Chondrocyte (in vitro differentiated cells): Measurements from ENCODE around the gene MESP1. TPM values are rescaled to one million over a fixed set of nuclear protein-coding genes. Genes with fewer than 3 reads are reported as not detected.

Source experiments
- DNase-seq: peaks from one replicate; pipeline ENCODE4 v3.0.0; 2021; ENCODE audit warnings: mixed read lengths, low spot score
- H3K27ac Mint-ChIP-seq: one replicate; pipeline ENCODE4 v1.8.0; 2021; ENCODE audit warnings: mild to moderate bottlenecking, moderate library complexity, mixed read lengths; ENCODE audit not compliant: unreplicated experiment
- H3K27me3 Mint-ChIP-seq: 2 replicates; pipeline ENCODE4 v1.8.0; 2021; ENCODE audit warnings: low read depth, mixed read lengths
- H3K36me3 Mint-ChIP-seq: 2 replicates; pipeline ENCODE4 v1.8.0; 2021; ENCODE audit warnings: low read depth, mixed read lengths
- H3K4me1 Mint-ChIP-seq: 2 replicates; pipeline ENCODE4 v1.8.0; 2021; ENCODE audit warnings: low read depth, mild to moderate bottlenecking, mixed read lengths
- H3K4me3 Mint-ChIP-seq: one replicate; pipeline ENCODE4 v1.8.0; 2021; ENCODE audit warnings: mild to moderate bottlenecking, moderate library complexity, mixed read lengths; ENCODE audit not compliant: unreplicated experiment
- H3K9me3 Mint-ChIP-seq: 2 replicates; pipeline ENCODE4 v1.8.0; 2021; ENCODE audit warnings: low read depth, mixed read lengths
- CTCF ChIP-seq: fragments of 200-600 bp; sonication (generic); IDR thresholded peaks from 2 replicates; pipeline ENCODE4 v1.5.0; 2021; ENCODE audit warnings: antibody characterized with exemption, mild to moderate bottlenecking, moderate library complexity
- total RNA-seq: library from RNA; stranded (reverse); gene quantifications from 3 replicates; pipeline ENCODE4 v1.2.1, GENCODE V29; 2021

Gene MESP1
- total RNA-seq, 1 donor from 2014 or later = 0.97 TPM

DNA sequence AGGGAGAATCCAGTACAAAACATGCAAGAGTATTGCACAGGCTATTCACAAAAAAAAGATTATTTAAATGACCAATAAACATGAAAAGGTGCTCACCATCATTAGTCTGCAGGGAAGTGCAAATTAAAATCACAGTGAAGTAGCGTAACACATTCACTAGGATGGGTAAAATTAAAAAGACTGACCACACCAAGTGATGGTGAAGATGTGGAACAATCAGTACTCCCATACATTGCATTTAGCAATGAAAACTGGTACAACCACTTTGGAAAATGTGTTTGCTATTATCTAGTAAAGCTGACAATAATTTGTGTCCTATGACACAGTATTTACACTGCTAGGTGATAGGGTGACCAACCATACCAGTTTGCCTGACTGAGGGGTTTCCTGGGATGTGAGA is 26.4 kb downstream of the MESP1 start:
- H3K4me3 Mint-ChIP-seq = no peak overlapping the region
- peaks cover 20% of the 10 kb centered on the region for H3K27me3 Mint-ChIP-seq

DNA sequence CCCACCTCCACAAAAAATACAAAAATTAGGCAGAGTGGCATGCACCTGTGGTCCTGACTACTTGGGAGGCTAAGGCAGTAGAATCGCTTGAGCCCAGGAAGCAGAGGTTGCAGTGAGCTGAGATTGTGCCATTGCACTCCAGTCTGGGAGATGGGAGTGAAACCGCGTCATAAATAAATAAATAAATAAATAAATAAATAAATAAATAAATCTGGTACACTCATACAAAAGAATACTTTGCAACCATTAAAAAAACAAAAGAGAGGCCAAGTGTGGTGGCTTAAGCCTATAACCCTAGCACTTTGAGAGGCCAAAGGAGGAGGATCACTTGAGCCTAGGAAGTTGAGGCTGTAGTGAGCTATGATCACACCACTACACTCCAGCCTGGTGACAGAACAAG is 28.0 kb downstream of the MESP1 start:
- no peaks in the 10 kb centered on the region for H3K36me3 Mint-ChIP-seq
- H3K27me3 Mint-ChIP-seq = peaks cover 20% of the 10 kb centered on the region
- TF ChIP-seq CTCF = no peak
- no peak overlapping the region for H3K27ac Mint-ChIP-seq
- H3K9me3 Mint-ChIP-seq = peaks cover 7% of the 10 kb centered on the region
- no peak for DNase-seq
- H3K4me1 Mint-ChIP-seq = no peaks in the 10 kb centered on the region
- no peak overlapping the region for H3K4me3 Mint-ChIP-seq

More for the DNA sequence above, 26.4 kb downstream of the MESP1 start:
- H3K4me1 Mint-ChIP-seq = no peaks in the 10 kb centered on the region
- TF ChIP-seq CTCF = no peak
- H3K36me3 Mint-ChIP-seq = no peaks in the 10 kb centered on the region
- H3K27ac Mint-ChIP-seq = no peak overlapping the region
- H3K9me3 Mint-ChIP-seq = peaks cover 7% of the 10 kb centered on the region
- DNase-seq = no peak

DNA sequence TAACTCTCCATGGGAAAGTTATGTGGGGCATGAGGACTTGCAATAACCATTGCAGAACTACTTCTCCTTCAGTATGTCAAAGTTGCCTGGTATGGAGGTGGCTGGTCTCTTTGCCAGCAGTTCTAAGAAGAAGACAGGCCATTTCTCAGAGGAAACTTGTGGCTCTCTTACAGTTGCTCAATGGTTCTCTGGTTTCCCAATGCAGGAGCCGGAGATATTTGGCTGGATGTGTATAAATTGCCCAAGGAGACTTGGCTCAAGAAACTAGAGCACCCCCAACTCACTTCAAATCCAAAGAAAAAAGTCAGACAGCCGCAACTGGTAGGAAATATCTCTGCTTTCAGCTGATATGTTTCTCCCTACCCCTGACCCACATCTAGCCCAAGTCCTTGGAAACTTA is 36.3 kb downstream of the MESP1 start:
- TF ChIP-seq CTCF = no peak
- peaks cover 2% of the 10 kb centered on the region for H3K36me3 Mint-ChIP-seq
- H3K4me3 Mint-ChIP-seq = no peak overlapping the region
- H3K27ac Mint-ChIP-seq = no peak overlapping the region
- H3K9me3 Mint-ChIP-seq = peaks cover 7% of the 10 kb centered on the region
- H3K27me3 Mint-ChIP-seq = peaks cover 5% of the 10 kb centered on the region
- no peaks in the 10 kb centered on the region for H3K4me1 Mint-ChIP-seq
- DNase-seq = no peak

DNA sequence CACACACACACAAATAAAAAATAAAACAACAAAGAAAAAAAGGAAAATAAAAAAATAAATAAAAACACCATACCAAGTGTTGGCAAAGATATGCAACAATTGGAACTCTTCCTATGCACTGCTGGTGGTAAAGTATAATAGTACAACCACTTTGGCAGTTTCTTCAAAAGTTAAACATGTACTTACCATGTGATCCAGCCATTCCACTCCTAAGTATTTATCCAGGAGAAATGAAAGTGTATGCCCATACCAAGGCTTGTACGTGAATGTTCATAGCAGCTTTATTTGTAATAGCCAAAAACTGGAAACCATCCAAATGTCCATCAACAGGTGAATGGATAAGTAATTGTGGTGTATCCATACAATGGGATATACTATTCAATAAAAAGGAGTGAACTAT is 43.5 kb downstream of the MESP1 start:
- peaks cover 21% of the 10 kb centered on the region for H3K4me1 Mint-ChIP-seq
- H3K27ac Mint-ChIP-seq = no peak overlapping the region
- H3K9me3 Mint-ChIP-seq = peaks cover 7% of the 10 kb centered on the region

DNA sequence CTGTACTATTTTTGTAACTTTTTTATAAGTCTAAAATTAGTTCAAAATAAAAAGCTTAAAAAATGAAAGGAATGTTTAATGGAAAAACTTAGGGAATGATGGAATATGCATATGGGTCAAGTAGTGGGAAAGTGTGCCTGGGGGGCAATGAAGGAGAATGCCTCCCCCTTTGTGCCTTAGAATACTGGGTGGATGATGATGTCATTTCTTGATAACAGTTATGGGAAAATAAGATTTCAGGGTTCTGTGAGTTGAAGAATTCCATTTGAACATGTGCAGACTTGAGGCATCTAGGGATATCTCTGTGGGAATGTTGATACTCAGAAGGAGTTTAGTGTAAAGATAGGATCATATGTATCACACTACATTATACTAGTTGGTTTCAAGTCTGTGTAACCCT is 46.6 kb downstream of the MESP1 start:
- Mint-ChIP-seq H3K4me1 (peaks cover 25% of the 10 kb centered on the region), H3K36me3 (no peaks in the 10 kb centered on the region)

More for the DNA sequence above, 43.5 kb downstream of the MESP1 start:
- Mint-ChIP-seq H3K27me3 (peaks cover 18% of the 10 kb centered on the region), H3K36me3 (peaks cover 2% of the 10 kb centered on the region), H3K4me3 (no peak overlapping the region)
- DNase-seq = no peak
- no peak for TF ChIP-seq CTCF

More for the DNA sequence above, 46.6 kb downstream of the MESP1 start:
- DNase-seq = no peak
- TF ChIP-seq CTCF = no peak
- H3K4me3 Mint-ChIP-seq = no peak overlapping the region
- H3K27me3 Mint-ChIP-seq = peaks cover 23% of the 10 kb centered on the region
- H3K27ac Mint-ChIP-seq = peak overlapping the region; percentile 76
- no peaks in the 10 kb centered on the region for H3K9me3 Mint-ChIP-seq

Other genes starting within 250 kb of the MESP1 start
- gene TICRR, start 175.8 kb downstream of the MESP1 start, total RNA-seq = 2.2 to 3.5 TPM (median 2.4 TPM) in 3 replicates
- 13.9 to 15.9 TPM (median 14.9 TPM) in 3 replicates for gene KIF7, start 95.8 kb downstream of the MESP1 start, total RNA-seq
- gene PLIN1, start 71.9 kb downstream of the MESP1 start, total RNA-seq = 0.17 to 0.44 TPM in 2 of 3 replicates, not detected in the other
- 2.3 to 4.3 TPM (median 3.0 TPM) in 3 replicates for gene PEX11A, start 60.5 kb downstream of the MESP1 start, total RNA-seq
- not detected in 3 replicates for gene WDR93, start 60.4 kb downstream of the MESP1 start, total RNA-seq
- gene MESP2, start 25.1 kb upstream of the MESP1 start, total RNA-seq = 0.25 to 0.51 TPM (median 0.36 TPM) in 3 replicates
- gene ANPEP, start 63.6 kb upstream of the MESP1 start, total RNA-seq = 46.5 to 64.9 TPM (median 48.1 TPM) in 3 replicates
- 19.6 to 26.2 TPM (median 24.4 TPM) in 3 replicates for gene AP3S2, start 142.7 kb upstream of the MESP1 start, total RNA-seq
- 17.0 to 24.2 TPM (median 18.2 TPM) in 3 replicates for gene ARPIN, start 161.7 kb upstream of the MESP1 start, total RNA-seq